H9 (cell line): ENCODE results near the gene PPARD. TPM values are rescaled to one million over a fixed set of nuclear protein-coding genes. Genes with fewer than 3 reads are reported as not detected.

ENCODE experiments used
- DNase-seq: peaks from one replicate; pipeline ENCODE4 v3.0.0-alpha.2; 2017
- H2AFZ ChIP-seq: one replicate; pipeline ENCODE4 v1.6.1; 2013; ENCODE audit warnings: mild to moderate bottlenecking, low read length, control low read depth, moderate library complexity
- H2AK5ac ChIP-seq: 2 replicates; pipeline ENCODE4 v1.6.1; 2013; ENCODE audit warnings: low read length, control low read depth, mixed read lengths; ENCODE audit not compliant: insufficient read length
- H2BK120ac ChIP-seq: one replicate; pipeline ENCODE4 v1.6.1; 2013; ENCODE audit warnings: low read depth, mild to moderate bottlenecking, low read length, control low read depth, inconsistent platforms; ENCODE audit not compliant: poor library complexity, severe bottlenecking
- H2BK12ac ChIP-seq: 2 replicates; pipeline ENCODE4 v1.6.1; 2013; ENCODE audit warnings: low read length, control low read depth, mixed read lengths, low read depth; ENCODE audit not compliant: insufficient read length
- H2BK15ac ChIP-seq: 2 replicates; pipeline ENCODE4 v1.6.1; 2013; ENCODE audit warnings: low read depth, low read length, control low read depth
- H2BK20ac ChIP-seq: one replicate; pipeline ENCODE4 v1.6.1; 2013; ENCODE audit warnings: low read depth, mild to moderate bottlenecking, low read length, control low read depth, inconsistent platforms; ENCODE audit not compliant: poor library complexity, severe bottlenecking
- H2BK5ac ChIP-seq: 2 replicates; pipeline ENCODE4 v1.6.1; 2013; ENCODE audit warnings: low read length, control low read depth, mixed read lengths; ENCODE audit not compliant: insufficient read length
- H3K14ac ChIP-seq: 2 replicates; pipeline ENCODE4 v1.6.1; 2013; ENCODE audit warnings: low read length, control low read depth; ENCODE audit not compliant: insufficient read depth
- H3K18ac ChIP-seq: 2 replicates; pipeline ENCODE4 v1.6.1; 2013; ENCODE audit warnings: low read depth, mild to moderate bottlenecking, mixed read lengths, low read length, control low read depth; ENCODE audit not compliant: insufficient read length
- H3K23ac ChIP-seq: 2 replicates; pipeline ENCODE4 v1.6.1; 2013; ENCODE audit warnings: low read length, control low read depth, mixed read lengths, low read depth; ENCODE audit not compliant: insufficient read length
- H3K23me2 ChIP-seq: 2 replicates; pipeline ENCODE4 v1.6.1; 2013; ENCODE audit warnings: low read depth, mild to moderate bottlenecking, mixed read lengths, low read length, control low read depth; ENCODE audit not compliant: insufficient read length, poor library complexity, severe bottlenecking
- H3K27ac ChIP-seq: 2 replicates; pipeline ENCODE4 v1.5.1; 2013; ENCODE audit warnings: low read length, control low read depth, mixed read lengths, low read depth; ENCODE audit not compliant: insufficient read length
- H3K27me3 ChIP-seq: 2 replicates; pipeline ENCODE4 v1.6.1; 2013; ENCODE audit warnings: low read length, control low read depth, inconsistent platforms; ENCODE audit not compliant: insufficient read depth
- H3K4ac ChIP-seq: 2 replicates; pipeline ENCODE4 v1.6.1; 2013; ENCODE audit warnings: low read depth, mild to moderate bottlenecking, control low read depth, inconsistent platforms, low read length, moderate library complexity
- H3K4me1 ChIP-seq: 2 replicates; pipeline ENCODE4 v1.6.1; 2013; ENCODE audit warnings: low read length, control low read depth, inconsistent platforms; ENCODE audit not compliant: insufficient read depth
- H3K4me2 ChIP-seq: 2 replicates; pipeline ENCODE4 v1.6.1; 2013; ENCODE audit warnings: low read length, control low read depth, mixed read lengths; ENCODE audit not compliant: insufficient read length, insufficient read depth
- H3K56ac ChIP-seq: 2 replicates; pipeline ENCODE4 v1.6.1; 2013; ENCODE audit warnings: low read depth, mild to moderate bottlenecking, mixed read lengths, low read length, control low read depth; ENCODE audit not compliant: insufficient read length
- H3K79me1 ChIP-seq: 2 replicates; pipeline ENCODE4 v1.6.1; 2013; ENCODE audit warnings: low read depth, mild to moderate bottlenecking, moderate library complexity, low read length, control low read depth, inconsistent platforms; ENCODE audit not compliant: insufficient read depth, poor library complexity, severe bottlenecking
- H3K79me2 ChIP-seq: 2 replicates; pipeline ENCODE4 v1.6.1; 2013; ENCODE audit warnings: low read length, control low read depth, inconsistent platforms; ENCODE audit not compliant: insufficient read depth
- H3K9ac ChIP-seq: 2 replicates; pipeline ENCODE4 v1.6.1; 2013; ENCODE audit warnings: low read length, control low read depth, mixed read lengths; ENCODE audit not compliant: insufficient read length; ENCODE audit errors: extremely low read depth
- H3K9me3 ChIP-seq: one replicate; pipeline ENCODE4 v1.6.1; 2013; ENCODE audit warnings: low read depth, low read length, inconsistent platforms; ENCODE audit not compliant: control insufficient read depth
- H3T11ph ChIP-seq: one replicate; pipeline ENCODE4 v1.6.1; 2013; ENCODE audit warnings: mild to moderate bottlenecking, low read length, control low read depth, inconsistent platforms
- H4K20me1 ChIP-seq: one replicate; pipeline ENCODE4 v1.6.1; 2013; ENCODE audit not compliant: control insufficient read depth, insufficient read length, insufficient read depth
- H4K5ac ChIP-seq: 2 replicates; pipeline ENCODE4 v1.6.1; 2013; ENCODE audit warnings: low read depth, mild to moderate bottlenecking, mixed read lengths, low read length, control low read depth; ENCODE audit not compliant: insufficient read length
- H4K8ac ChIP-seq: replicated peaks from 2 replicates; pipeline ENCODE4 v1.6.1; 2013; ENCODE audit warnings: low read length, control low read depth, mixed read lengths, low read depth; ENCODE audit not compliant: insufficient read length
- H4K91ac ChIP-seq: 2 replicates; pipeline ENCODE4 v1.6.1; 2013; ENCODE audit warnings: low read depth, mild to moderate bottlenecking, moderate library complexity, mixed read lengths, low read length, control low read depth; ENCODE audit not compliant: insufficient read length
- H3K27ac Mint-ChIP-seq, 3 experiments: 2 replicates in 2 of 3; 3 replicates in 1 of 3; pipeline ENCODE4 v1.8.0; 2020 to 2021; ENCODE audit warnings: mixed read lengths in 3 of 3, mild to moderate bottlenecking in 1 of 3, moderate library complexity in 1 of 3
- H3K27me3 Mint-ChIP-seq: 2 replicates; pipeline ENCODE4 v1.8.0; 2021; ENCODE audit warnings: low read depth, mild to moderate bottlenecking, moderate library complexity, mixed read lengths
- H3K36me3 Mint-ChIP-seq, 3 experiments: 2 replicates in 2 of 3; 3 replicates in 1 of 3; pipeline ENCODE4 v1.8.0; 2020 to 2021; ENCODE audit warnings: low read depth in 3 of 3, mixed read lengths in 3 of 3; ENCODE audit not compliant: insufficient read depth in 1 of 3
- H3K4me1 Mint-ChIP-seq, 2 experiments: 2 replicates each; pipeline ENCODE4 v1.8.0; 2020; ENCODE audit warnings: mixed read lengths in 2 of 2
- H3K4me3 Mint-ChIP-seq, 2 experiments: 2 replicates in 1 of 2; 3 replicates in 1 of 2; pipeline ENCODE4 v1.8.0; 2020 to 2021; ENCODE audit warnings: mild to moderate bottlenecking in 2 of 2, mixed read lengths in 2 of 2, moderate library complexity in 1 of 2
- H3K9me3 Mint-ChIP-seq, 2 experiments: 2 replicates in 1 of 2; 3 replicates in 1 of 2; pipeline ENCODE4 v1.8.0; 2020; ENCODE audit warnings: mild to moderate bottlenecking in 2 of 2, mixed read lengths in 2 of 2, moderate library complexity in 1 of 2
- CTCF ChIP-seq: fragments of 200-600 bp; sonication (generic); conservative IDR thresholded peaks from 3 replicates; pipeline ENCODE4 v1.8.0; 2021; ENCODE audit warnings: antibody characterized with exemption, mild to moderate bottlenecking
- whole genome bisulfite sequencing: extraction: QIAGEN DNeasy Blood & Tissue Kit; methylation state at CpG from one replicate; pipeline ENCODE4 v1.1.7; 2013; ENCODE audit warnings: missing lambda C conversion rate, low lambda C conversion rate, mixed read lengths; ENCODE audit not compliant: insufficient read length; ENCODE audit errors: extremely low coverage; 5-methylcytosine and 5-hydroxymethylcytosine counted together
- total RNA-seq: library from RNA; stranded (reverse); gene quantifications from 2 replicates; pipeline ENCODE4 v1.2.1, GENCODE V29; 2021

The PPARD gene
- total RNA-seq, 1 experiment from 2014 or later = 11.7 TPM

DNA sequence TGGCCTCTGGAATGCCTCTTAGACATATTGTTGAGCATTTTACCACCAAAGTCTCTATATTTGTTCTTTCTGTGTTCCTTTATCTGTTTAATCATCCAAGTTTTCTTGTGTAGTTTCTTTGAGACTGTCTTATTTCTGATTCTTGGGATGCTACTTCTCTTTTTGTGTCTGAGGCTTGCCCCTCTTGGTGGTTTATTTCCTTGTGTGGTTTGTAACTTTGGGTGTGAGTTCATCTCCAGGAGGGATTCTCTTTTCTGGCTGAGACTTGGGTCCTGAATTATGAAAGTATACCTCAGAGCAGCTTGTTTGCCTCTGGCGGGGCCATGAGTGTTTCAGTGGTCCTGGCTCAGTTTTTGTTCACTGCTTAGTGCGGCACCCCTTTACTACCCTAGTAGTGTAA is 33.9 kb downstream of the PPARD start:
- WGBS = no CpG with 5 or more reads among the region's 2 CpGs
- Histone ChIP-seq H4K20me1 (no peaks in the 10 kb centered on the region), H3T11ph (no peak overlapping the region), H3K27me3 (no peaks in the 10 kb centered on the region), H2BK5ac (no peak overlapping the region), H3K23me2 (no peaks in the 10 kb centered on the region), H2AFZ (no peak overlapping the region), H3K14ac (no peak overlapping the region), H3K4ac (no peak overlapping the region), H3K23ac (no peak overlapping the region), H3K56ac (no peak overlapping the region), H2BK120ac (no peak overlapping the region), H4K5ac (no peak overlapping the region), H3K79me2 (no peaks in the 10 kb centered on the region), H4K91ac (no peak overlapping the region), H2BK20ac (no peak overlapping the region), H3K79me1 (no peaks in the 10 kb centered on the region), H2BK15ac (no peak overlapping the region), H3K18ac (no peak overlapping the region), H3K4me2 (no peak overlapping the region), H2AK5ac (no peak overlapping the region), H3K9ac (no peak overlapping the region), H4K8ac (no peak overlapping the region), H2BK12ac (no peak overlapping the region), H3K4me1 (no peaks in the 10 kb centered on the region), H3K27ac (no peak overlapping the region), H3K9me3 (no peaks in the 10 kb centered on the region)
- Mint-ChIP-seq H3K27ac (peak overlapping the region in 1 of 3 experiments; percentile 76; a peak in 1 of 7 replicates), H3K4me3 (no peak overlapping the region), H3K4me1 (no peaks in the 10 kb centered on the region; a peak in 1 of 4 replicates), H3K36me3 (peaks cover 0 to 2% (median 0%) of the 10 kb centered on the region in 3 experiments; a peak in 1 of 7 replicates), H3K27me3 (no peaks in the 10 kb centered on the region), H3K9me3 (no peaks in the 10 kb centered on the region)
- DNase-seq = no peak
- TF ChIP-seq CTCF = no peak
